HepG2 (cell line): ENCODE results near the gene ENTPD5. TPM values are rescaled to one million over a fixed set of nuclear protein-coding genes. Genes with fewer than 3 reads are reported as not detected.
A peak's percentile ranks its signal among the peaks of the same experiment; 100 is the strongest.

ENCODE experiments used
- ATAC-seq: fragments of 200-7000 bp; cut with Tn5 transposase; 3 replicates; pipeline ENCODE4 v1.9.1; 2020; ENCODE audit warnings: mild to moderate bottlenecking, moderate library complexity
- BruUV-seq: library from RNA; stranded (reverse); fragments of 400-500 nt; replicated peaks from 2 replicates; lab custom pipeline; 2021; lab: Mats Ljungman, UMichigan
- CTCF ChIA-PET: fragments of 300-600 bp; formaldehyde crosslinking; extraction: SDS; loops from one replicate; lab custom pipeline; 2021; ENCODE audit warnings: low total read pairs, inconsistent platforms, low intra/inter-chr PET ratio; lab: Yijun Ruan, JAX
- POLR2A ChIA-PET: fragments of 350-600 bp; sonication (Branson Sonifier 250); formaldehyde crosslinking; loops from one replicate; lab custom pipeline; 2020; ENCODE audit warnings: antibody characterized with exemption, inconsistent platforms; lab: Yijun Ruan, JAX
- DNase-seq: peaks from one replicate; pipeline ENCODE4 v3.0.0-alpha.2; 2015; ENCODE audit warnings: low spot score
- FAIRE-seq: peaks from 3 replicates; lab custom pipeline; 2011; peaks lifted over from hg19 to GRCh38; lab: Jason Lieb, UNC
- H2AFZ ChIP-seq: one replicate; pipeline ENCODE4 v1.6.1; 2011; ENCODE audit warnings: low read length, inconsistent platforms
- H3K27ac ChIP-seq: fragments of 300-600 bp; 3 replicates; pipeline ENCODE4 v1.8.0; 2011; ENCODE audit warnings: mixed run types, mild to moderate bottlenecking, mixed read lengths, low read length, inconsistent platforms; ENCODE audit not compliant: insufficient read depth; ENCODE audit errors: extremely low read length
- H3K27me3 ChIP-seq, 2 experiments: fragments of 200-600 bp in 1 of 2; 2 replicates in 1 of 2; 3 replicates in 1 of 2; pipeline versions ENCODE4 v1.6.0 to v1.8.0; 2011; ENCODE audit warnings: low read length in 2 of 2, mild to moderate bottlenecking in 2 of 2, moderate library complexity in 2 of 2, inconsistent platforms in 1 of 2; ENCODE audit not compliant: insufficient read depth in 2 of 2, control insufficient read depth in 1 of 2
- H3K36me3 ChIP-seq, 2 experiments: fragments of 200-600 bp in 1 of 2; replicated peaks in 1 of 2; 2 replicates in 1 of 2; 3 replicates in 1 of 2; pipeline versions ENCODE4 v1.5.1 to v1.8.0; 2011; ENCODE audit warnings: low read length in 2 of 2, inconsistent platforms in 1 of 2; ENCODE audit not compliant: insufficient read depth in 2 of 2, control insufficient read depth in 1 of 2
- H3K4me1 ChIP-seq: 2 replicates; pipeline ENCODE4 v1.5.1; 2012; ENCODE audit warnings: low read length, inconsistent platforms; ENCODE audit not compliant: insufficient read depth
- H3K4me2 ChIP-seq: 2 replicates; pipeline ENCODE4 v1.6.0; 2011; ENCODE audit warnings: low read depth, low read length, inconsistent platforms
- H3K4me3 ChIP-seq, 3 experiments: fragments of 200-600 bp in 1 of 3; sonication (generic), shearing (Covaris generic) in 1 of 3; replicated peaks in 1 of 3; 2 replicates each; pipeline ENCODE4 v1.5.1; 2011 to 2016; ENCODE audit warnings: low read length in 3 of 3, inconsistent platforms in 2 of 3, low read depth in 2 of 3, mild to moderate bottlenecking in 2 of 3, control low read depth in 1 of 3, mixed read lengths in 1 of 3; ENCODE audit not compliant: insufficient read depth in 1 of 3
- H3K79me2 ChIP-seq: one replicate; pipeline ENCODE4 v1.6.1; 2011; ENCODE audit warnings: low read length, inconsistent platforms; ENCODE audit not compliant: insufficient read depth
- H3K9ac ChIP-seq: 2 replicates; pipeline ENCODE4 v1.6.0; 2011; ENCODE audit warnings: mild to moderate bottlenecking, low read depth, low read length, inconsistent platforms; ENCODE audit not compliant: insufficient read depth
- H3K9me3 ChIP-seq: 2 replicates; pipeline ENCODE4 v1.5.1; 2012; ENCODE audit warnings: mild to moderate bottlenecking, low read length
- H4K20me1 ChIP-seq: 2 replicates; pipeline ENCODE4 v1.6.0; 2011; ENCODE audit warnings: inconsistent platforms, mild to moderate bottlenecking, low read length, moderate library complexity; ENCODE audit not compliant: insufficient read depth
- GATAD2A ChIP-seq: IDR thresholded peaks from 2 replicates; pipeline ENCODE4 v1.6.1; 2016
- HINFP ChIP-seq: sonication (generic); formaldehyde crosslinking; IDR thresholded peaks from 2 replicates; pipeline ENCODE4 v1.4.0; 2020; ENCODE audit warnings: low read depth, mild to moderate bottlenecking, missing genetic modification reagents
- JUND ChIP-seq: sonication (generic); formaldehyde crosslinking; IDR thresholded peaks from 2 replicates; pipeline ENCODE4 v1.8.0; 2022; ENCODE audit warnings: mild to moderate bottlenecking, missing genetic modification reagents
- PAXIP1 ChIP-seq: sonication (generic); formaldehyde crosslinking; conservative IDR thresholded peaks from 2 replicates; pipeline ENCODE4 v1.4.0; 2020; ENCODE audit warnings: mild to moderate bottlenecking, missing genetic modification reagents, moderate library complexity
- SRSF4 ChIP-seq: fragments of 200-400 bp; formaldehyde crosslinking; IDR thresholded peaks from one replicate; pipeline ENCODE4 v1.6.1; 2018; ENCODE audit warnings: mild to moderate bottlenecking, low read depth, low read length, moderate library complexity; ENCODE audit not compliant: poor library complexity, severe bottlenecking
- STAG1 ChIP-seq: sonication (generic); formaldehyde crosslinking; IDR thresholded peaks from 2 replicates; pipeline ENCODE4 v1.4.0; 2020; ENCODE audit warnings: missing genetic modification reagents
- ZGPAT ChIP-seq: IDR thresholded peaks from 2 replicates; pipeline ENCODE4 v1.6.1; 2016; ENCODE audit warnings: mild to moderate bottlenecking
- ZNF362 ChIP-seq: sonication (generic); formaldehyde crosslinking; IDR thresholded peaks from 2 replicates; pipeline ENCODE4 v1.4.0; 2020; ENCODE audit warnings: missing genetic modification reagents, mild to moderate bottlenecking, borderline replicate concordance
- ZNF580 ChIP-seq: IDR thresholded peaks from 2 replicates; pipeline ENCODE4 v1.6.1; 2016; ENCODE audit warnings: low read depth, borderline replicate concordance
- ZNF607 ChIP-seq: sonication (generic); formaldehyde crosslinking; IDR thresholded peaks from 2 replicates; pipeline ENCODE4 v1.5.1; 2020; ENCODE audit warnings: missing genetic modification reagents, mild to moderate bottlenecking, borderline replicate concordance
- WGBS: methylation state at CpG from one replicate; pipeline ENCODE4 v1.1.6; 2017; ENCODE audit warnings: low lambda C conversion rate; 5-methylcytosine and 5-hydroxymethylcytosine counted together
- in situ Hi-C: cut with HindIII; loops from 2 replicates; pipeline ENCODE4 v1.10.0; 2017; ENCODE audit warnings: low pct_unique_long_range_greater_than_20kb; ENCODE audit not compliant: extremely low pct_ligation_motif_present
- intact Hi-C: fragments of 100-400 bp; cut with micrococcal nuclease; formaldehyde crosslinking; loops from one replicate; pipeline ENCODE4 v1.10.0; 2022; ENCODE audit not compliant: unreplicated experiment
- polyA plus RNA-seq, 8 experiments: library from polyadenylated mRNA; depleted of rRNA in 3 of 8; stranded (reverse) in 7 of 8; unstranded in 1 of 8; fragments of >200 nt; fragmentation: Illumina TruSeq in 4 of 8; extraction: Trizol in 4 of 8; gene quantifications; 2 replicates each; pipeline versions ENCODE4 v1.2.1 to v1.2.3, GENCODE V29; 2011 to 2016; ENCODE audit warnings: low read depth in 4 of 8, missing spikeins in 1 of 8, mixed read lengths in 1 of 8; ENCODE audit not compliant: insufficient read depth in 1 of 8
- total RNA-seq, 5 experiments: library from RNA; depleted of rRNA; stranded (reverse); fragments of >200 nt; fragmentation: Illumina TruSeq; extraction: Trizol; gene quantifications; 2 replicates each; pipeline ENCODE4 v1.2.3, GENCODE V29; 2016; ENCODE audit warnings: low read depth in 1 of 5

Gene ENTPD5
- total and polyA plus RNA-seq, 2 of the 13 experiments (the other 11 are each of a cell fraction or from before 2014, with no cell fraction given), result 33.8 to 43.3 TPM

GRCh38 chr14:73994926-73995325 lies 24.2 kb downstream of the ENTPD5 start (continued):
- TF ChIP-seq ZNF362 (CRISPR knock-in tag), result peak; percentile 54; the same call in 1 of the 2 replicates
- 0 out of 2 replicates have a peak, but pooled peaks have one; percentile 20 for TF ChIP-seq GATAD2A
- 0 out of 2 replicates have a peak, but pooled peaks have one; percentile 21 for TF ChIP-seq ZNF580

- 48% methylated on average over 4 of the region's 4 CpGs for WGBS
- H3K27me3 ChIP-seq, result no peaks in the 10 kb centered on the region
- ATAC-seq (no peak), DNase-seq (no peak), FAIRE-seq (no peak)
- ChIA-PET POLR2A (interaction anchor here (0.6 to 4.0 kb wide), 4 partner anchors 11 to 41 kb away, joined by 3 to 14 read pairs (median 4); partner anchors contain the start of genes BBOF1, COQ6, ENTPD5 and FAM161B), CTCF (no interaction called here)
- no TSS peak for BruUV-seq
- H2AFZ ChIP-seq, result no peak overlapping the region
- H3K4me2 ChIP-seq, result no peak overlapping the region
- H3K9me3 ChIP-seq, result no peaks in the 10 kb centered on the region
- no peaks in the 10 kb centered on the region for H4K20me1 ChIP-seq
- intact Hi-C loops, result no loop called here
- H3K36me3 ChIP-seq, result peaks cover 3 to 19% of the 10 kb centered on the region in 2 experiments
- no peak overlapping the region for H3K9ac ChIP-seq
- peaks cover 78% of the 10 kb centered on the region for H3K4me1 ChIP-seq
- H3K27ac ChIP-seq, result no peak overlapping the region
- no peak overlapping the region for H3K4me3 ChIP-seq
- in situ Hi-C loops, result no loop called here
- H3K79me2 ChIP-seq, result peaks cover 9% of the 10 kb centered on the region
- TF ChIP-seq ZGPAT (CRISPR knock-in tag) (0 out of 2 replicates have a peak, but pooled peaks have one; percentile 12), HINFP (CRISPR knock-in tag) (no peak), JUND (0 out of 2 replicates have a peak, but pooled peaks have one; percentile 9), PAXIP1 (peak; percentile 38; the same call in 1 of the 2 replicates), ZNF607 (CRISPR knock-in tag) (0 out of 2 replicates have a peak, but pooled peaks have one; percentile 43), SRSF4 (no peak), GATAD2A (peak; percentile 26; the same call in 1 of the 2 replicates), STAG1 (CRISPR knock-in tag) (0 out of 2 replicates have a peak, but pooled peaks have one; percentile 1)
These were observed 28.0 kb downstream of the ENTPD5 start for GRCh38 chr14:73991092-73991491.
